Subcutaneous abdominal adipose tissue (tissue), 5 donors: ENCODE results near the gene KRTAP16-1.
A peak's percentile ranks its signal among the peaks of the same experiment; 100 is the strongest.
"Not testable (repeated sequence)": the region's sequence is repeated elsewhere in the genome, so short reads cannot be mapped to it uniquely, and the experiment has no call there.

Experiments
- H3K27ac ChIP-seq: one replicate; pipeline ENCODE4 v1.7.0; 2013; ENCODE audit warnings: low read depth, mild to moderate bottlenecking, inconsistent platforms, low read length, moderate library complexity
- H3K27me3 ChIP-seq, 5 donors: one replicate each; pipeline ENCODE4 v1.7.0; 2013; ENCODE audit warnings: low read length in 5 of 5, inconsistent platforms in 1 of 5; ENCODE audit not compliant: control insufficient read depth in 5 of 5, insufficient read depth in 4 of 5
- H3K36me3 ChIP-seq, 5 donors: one replicate each; pipeline ENCODE4 v1.7.0; 2013; ENCODE audit warnings: low read length in 5 of 5; ENCODE audit not compliant: control insufficient read depth in 5 of 5, insufficient read depth in 5 of 5
- H3K4me1 ChIP-seq, 5 donors: one replicate each; pipeline ENCODE4 v1.7.0; 2013; ENCODE audit warnings: low read length in 5 of 5, mild to moderate bottlenecking in 3 of 5, moderate library complexity in 1 of 5; ENCODE audit not compliant: control insufficient read depth in 5 of 5, insufficient read depth in 5 of 5
- H3K4me3 ChIP-seq, 5 donors: one replicate each; pipeline ENCODE4 v1.7.0; 2013; ENCODE audit warnings: low read length in 5 of 5, low read depth in 1 of 5
- H3K9ac ChIP-seq, 5 donors: one replicate each; pipeline ENCODE4 v1.7.0; 2013; ENCODE audit warnings: low read length in 5 of 5, mild to moderate bottlenecking in 4 of 5, moderate library complexity in 3 of 5
- H3K9me3 ChIP-seq, 5 donors: one replicate each; pipeline ENCODE4 v1.7.0; 2013; ENCODE audit warnings: low read length in 5 of 5; ENCODE audit not compliant: control insufficient read depth in 5 of 5
- donor health status: healthy.
- donor health status: healthy.
- donor health status: healthy.
- donor health status: healthy.
- donor health status: healthy.

Gene KRTAP16-1, protein sequence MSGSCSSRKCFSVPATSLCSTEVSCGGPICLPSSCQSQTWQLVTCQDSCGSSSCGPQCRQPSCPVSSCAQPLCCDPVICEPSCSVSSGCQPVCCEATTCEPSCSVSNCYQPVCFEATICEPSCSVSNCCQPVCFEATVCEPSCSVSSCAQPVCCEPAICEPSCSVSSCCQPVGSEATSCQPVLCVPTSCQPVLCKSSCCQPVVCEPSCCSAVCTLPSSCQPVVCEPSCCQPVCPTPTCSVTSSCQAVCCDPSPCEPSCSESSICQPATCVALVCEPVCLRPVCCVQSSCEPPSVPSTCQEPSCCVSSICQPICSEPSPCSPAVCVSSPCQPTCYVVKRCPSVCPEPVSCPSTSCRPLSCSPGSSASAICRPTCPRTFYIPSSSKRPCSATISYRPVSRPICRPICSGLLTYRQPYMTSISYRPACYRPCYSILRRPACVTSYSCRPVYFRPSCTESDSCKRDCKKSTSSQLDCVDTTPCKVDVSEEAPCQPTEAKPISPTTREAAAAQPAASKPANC

DNA sequence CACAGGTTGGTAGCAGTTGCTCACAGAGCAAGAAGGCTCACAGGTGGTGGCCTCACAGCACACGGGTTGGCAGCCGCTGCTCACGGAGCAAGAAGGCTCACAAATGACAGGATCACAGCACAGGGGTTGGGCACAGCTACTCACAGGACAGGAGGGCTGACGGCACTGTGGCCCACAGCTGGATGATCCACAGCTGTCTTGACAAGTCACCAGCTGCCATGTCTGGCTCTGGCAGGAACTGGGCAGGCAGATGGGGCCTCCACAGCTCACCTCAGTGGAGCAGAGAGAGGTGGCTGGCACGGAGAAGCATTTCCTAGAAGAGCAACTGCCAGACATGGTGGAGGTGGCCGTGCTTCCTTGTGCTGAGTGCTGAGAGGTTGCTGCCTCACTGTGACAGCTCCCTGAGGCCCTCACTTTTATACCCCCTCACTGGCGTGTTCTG lies at the start of gene KRTAP16-1:
KRTAP16-1 (minus strand) TSS at position 392 of the 442 bp plus-strand sequence; CDS start at position 336, 56 bp downstream.
- Histone ChIP-seq H3K4me1 (peaks cover 0 to 17% (median 3%) of the 10 kb centered on the region in 5 donors), H3K9ac (no peak within 1 kb of the TSS), H3K27me3 (peaks cover 6 to 20% (median 17%) of the 10 kb centered on the region in 5 donors), H3K4me3 (peak within 1 kb of the TSS in 2 of 5 donors; percentile 36 to 49), H3K36me3 (no peaks in the 10 kb centered on the region), H3K27ac (no peak within 1 kb of the TSS), H3K9me3 (no peaks in the 10 kb centered on the region)

DNA sequence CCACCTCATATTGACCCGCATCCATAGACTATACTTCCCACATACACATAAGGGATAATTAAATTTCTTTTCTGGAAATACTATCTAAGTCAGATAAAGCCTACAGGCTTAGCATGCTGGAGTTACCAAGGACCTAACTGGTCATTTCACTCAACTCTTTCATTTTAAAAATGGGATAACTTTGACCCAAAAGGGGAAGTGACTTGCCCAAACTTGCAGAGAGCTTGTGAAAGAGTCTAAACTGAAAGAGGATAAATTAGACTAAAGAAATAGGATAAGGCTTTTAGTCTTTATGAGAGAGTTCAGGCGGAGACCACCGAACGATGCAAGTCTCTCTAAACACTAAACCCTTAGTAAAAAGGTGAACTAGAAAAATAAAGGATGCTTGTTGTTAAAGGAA lies 45.4 kb upstream of the KRTAP16-1 start:
- Histone ChIP-seq H3K36me3 (no peaks in the 10 kb centered on the region), H3K4me1 (no peaks in the 10 kb centered on the region), H3K9ac (no peak overlapping the region), H3K27ac (no peak overlapping the region), H3K27me3 (peaks cover 0 to 3% (median 0%) of the 10 kb centered on the region in 5 donors), H3K4me3 (no peak overlapping the region), H3K9me3 (peaks cover 0 to 6% (median 0%) of the 10 kb centered on the region in 5 donors)

DNA sequence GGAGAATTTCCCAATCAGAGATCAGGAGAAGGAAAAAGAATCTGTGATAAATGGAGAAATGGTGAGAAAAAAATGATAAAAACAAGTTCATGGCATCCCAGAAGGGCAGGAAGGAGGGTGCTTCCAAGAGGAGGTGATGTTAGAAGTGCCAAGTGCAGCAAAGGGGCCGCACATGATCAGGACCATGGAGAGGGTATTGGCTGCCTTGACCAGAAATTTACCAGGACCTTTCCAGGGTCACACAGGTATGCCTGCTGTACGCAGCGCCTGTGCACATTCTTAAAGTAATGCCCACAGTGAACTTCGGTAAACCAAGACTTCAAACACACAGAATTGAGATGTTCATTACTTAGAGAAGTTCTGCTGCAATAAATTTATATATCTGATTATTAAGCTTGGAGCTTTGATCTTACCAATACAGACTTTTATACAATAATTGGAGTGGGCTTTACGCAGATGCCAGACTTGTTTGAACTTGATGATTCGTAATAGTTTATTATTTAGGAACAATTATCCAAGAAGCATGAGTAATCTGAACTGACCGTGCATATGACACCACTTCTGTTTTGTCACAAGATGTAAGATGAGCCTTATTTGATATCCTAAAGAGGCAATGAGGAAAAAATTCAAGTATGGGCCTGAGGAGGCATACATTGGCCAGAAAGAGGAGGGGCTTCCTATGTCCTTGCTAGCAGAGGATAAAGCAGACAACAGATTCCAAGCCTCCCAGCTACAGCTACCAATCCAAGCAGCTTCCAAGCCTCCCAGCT lies 43.7 kb upstream of the KRTAP16-1 start:
- Histone ChIP-seq H3K27me3 (peaks cover 0 to 3% (median 0%) of the 10 kb centered on the region in 5 donors), H3K9me3 (peaks cover 0 to 6% (median 0%) of the 10 kb centered on the region in 5 donors), H3K4me1 (no peaks in the 10 kb centered on the region), H3K4me3 (no peak overlapping the region), H3K36me3 (no peaks in the 10 kb centered on the region), H3K9ac (no peak overlapping the region), H3K27ac (no peak overlapping the region)

DNA sequence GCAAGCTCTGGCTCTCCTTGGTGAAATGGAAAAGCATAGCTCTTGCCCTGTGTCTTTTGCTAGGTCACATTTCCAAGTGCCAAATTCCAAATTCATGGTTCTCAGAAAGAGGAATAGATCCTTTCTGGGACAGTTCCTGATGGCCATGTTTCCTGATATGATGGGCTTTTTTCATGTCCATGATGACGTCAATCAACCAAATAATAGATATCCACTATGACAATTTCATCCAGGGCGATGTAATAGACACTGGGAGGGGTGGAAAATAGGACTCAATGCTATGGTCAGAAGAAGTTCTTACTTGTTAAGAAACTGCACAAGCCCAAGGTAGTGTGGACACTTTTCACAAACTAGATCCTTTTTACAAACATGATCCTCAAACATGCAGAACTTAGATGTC lies 42.1 kb upstream of the KRTAP16-1 start:
- peaks cover 0 to 3% (median 0%) of the 10 kb centered on the region in 5 donors for H3K9me3 ChIP-seq
- no peaks in the 10 kb centered on the region for H3K36me3 ChIP-seq
- no peaks in the 10 kb centered on the region for H3K4me1 ChIP-seq
- H3K4me3 ChIP-seq = no peak overlapping the region
- no peak overlapping the region for H3K27ac ChIP-seq
- H3K27me3 ChIP-seq = peaks cover 0 to 3% (median 0%) of the 10 kb centered on the region in 5 donors
- H3K9ac ChIP-seq = no peak overlapping the region

DNA sequence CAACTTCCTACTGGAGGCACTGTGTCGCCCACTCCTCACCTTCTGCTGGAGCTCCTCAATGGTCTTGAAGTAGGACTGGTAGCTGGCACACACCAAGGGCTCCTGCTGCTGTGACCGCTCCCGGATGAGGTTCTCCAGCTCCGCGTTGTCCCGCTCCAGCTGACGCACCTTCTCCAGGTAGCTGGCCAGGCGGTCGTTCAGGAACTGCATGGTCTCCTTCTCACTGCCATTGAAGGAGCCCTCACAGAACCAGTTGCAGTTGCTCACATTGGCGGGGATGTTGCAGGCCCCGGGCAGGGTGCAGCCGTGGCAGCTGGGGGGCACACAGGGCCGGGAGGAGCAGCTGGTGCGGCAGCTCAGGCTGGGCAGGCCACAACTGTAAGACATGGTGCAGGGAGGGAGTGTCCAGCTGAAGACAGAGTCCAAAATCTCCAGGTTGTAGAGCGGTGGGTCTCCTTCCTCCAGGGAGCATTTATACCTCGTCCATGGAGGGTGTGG lies 41.3 kb upstream of the KRTAP16-1 start, which contains the start of gene KRT33A:
KRT33A (minus strand) TSS at position 448 of the 498 bp plus-strand sequence; CDS start at position 387, 61 bp downstream.
- not testable (repeated sequence) for H3K9me3 ChIP-seq, H3K27ac ChIP-seq, H3K36me3 ChIP-seq, H3K27me3 ChIP-seq, H3K4me1 ChIP-seq, H3K4me3 ChIP-seq, H3K9ac ChIP-seq

DNA sequence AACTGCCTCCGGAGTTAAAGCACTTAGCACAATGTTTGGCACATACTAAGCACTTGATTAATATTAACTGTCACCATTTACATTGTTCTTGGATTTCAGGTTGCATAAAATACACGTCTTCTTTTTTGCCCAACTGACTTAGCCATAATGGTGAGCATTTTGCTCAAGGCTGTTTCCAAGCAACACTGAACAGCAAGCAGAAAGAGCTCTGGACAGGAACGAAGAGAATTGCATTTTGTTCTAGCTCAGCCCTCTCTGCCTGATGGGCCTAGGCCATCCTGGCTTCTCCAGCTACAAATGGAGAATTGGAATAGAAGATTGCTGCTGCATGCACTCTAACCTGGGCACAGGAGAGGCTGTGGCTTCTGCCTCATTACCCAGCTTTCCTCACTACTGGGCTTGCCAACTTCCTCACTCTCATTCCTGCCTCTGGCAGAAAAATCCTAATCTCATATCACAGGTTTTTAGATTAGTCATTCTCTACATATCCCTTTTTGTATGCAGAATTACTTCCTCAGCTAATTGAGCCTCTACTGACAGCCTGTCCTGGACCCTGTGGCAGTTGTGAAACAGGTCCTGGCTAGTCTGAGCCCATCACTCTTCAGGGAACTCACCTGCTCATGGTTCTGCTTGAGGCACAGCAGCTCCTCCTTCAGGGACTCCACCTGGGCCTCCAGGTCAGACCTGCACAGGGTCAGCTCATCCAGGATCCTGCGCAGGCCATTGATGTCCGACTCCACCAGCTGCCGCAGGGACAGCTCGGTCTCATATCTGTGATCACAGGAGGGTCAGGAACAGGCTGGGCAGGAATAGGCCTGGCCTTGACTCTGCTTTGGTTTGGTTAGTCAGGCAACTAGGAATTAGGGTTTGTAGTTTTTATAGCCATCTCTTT lies 39.0 kb upstream of the KRTAP16-1 start:
- Histone ChIP-seq H3K4me1 (no peaks in the 10 kb centered on the region), H3K27me3 (peaks cover 0 to 3% (median 0%) of the 10 kb centered on the region in 5 donors), H3K27ac (no peak overlapping the region), H3K4me3 (no peak overlapping the region), H3K36me3 (no peaks in the 10 kb centered on the region), H3K9me3 (peaks cover 0 to 3% (median 0%) of the 10 kb centered on the region in 5 donors), H3K9ac (no peak overlapping the region)

DNA sequence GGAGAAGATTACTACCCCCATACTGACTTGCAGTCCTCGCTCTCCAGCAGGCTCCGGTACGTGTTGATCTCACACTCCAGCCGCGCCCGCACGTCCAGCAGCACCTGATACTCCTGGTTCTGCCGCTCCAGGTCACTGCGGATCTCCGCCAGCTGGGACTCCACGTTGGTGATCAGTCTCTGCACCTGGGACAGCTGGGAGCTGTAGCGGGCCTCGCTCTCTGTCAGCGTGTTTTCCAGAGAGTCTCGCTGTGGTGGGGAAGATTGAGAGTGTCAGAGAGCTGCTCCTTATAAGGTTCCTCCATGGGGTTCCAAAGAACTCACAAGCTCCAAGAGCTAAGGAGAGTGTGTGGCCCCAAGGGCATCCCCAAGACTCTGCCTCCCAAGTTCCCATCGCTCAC lies 37.3 kb upstream of the KRTAP16-1 start:
- not testable (repeated sequence) for H3K9ac ChIP-seq, H3K27ac ChIP-seq, H3K27me3 ChIP-seq, H3K4me3 ChIP-seq, H3K4me1 ChIP-seq, H3K36me3 ChIP-seq
- H3K9me3 ChIP-seq = peaks cover 0 to 19% (median 12%) of the 10 kb centered on the region in 5 donors

DNA sequence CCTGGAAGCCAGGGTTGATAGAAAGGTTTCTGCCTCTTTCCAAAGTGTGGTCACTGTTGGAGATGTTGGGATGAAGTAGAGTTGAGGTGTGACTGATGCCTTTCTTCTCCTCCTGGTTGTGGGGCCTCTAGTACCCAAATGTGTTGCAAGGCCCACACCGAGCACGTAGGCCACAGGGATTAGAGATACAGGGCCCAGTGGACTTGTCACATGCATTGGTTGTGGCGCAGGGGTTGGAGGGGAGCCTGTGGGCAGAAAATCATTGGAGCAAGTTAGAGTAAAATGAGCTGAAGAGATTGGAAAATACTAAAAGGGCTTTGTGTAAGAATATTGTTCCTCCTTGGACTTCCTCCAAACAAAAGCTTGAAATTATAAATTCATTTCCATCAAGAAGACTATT lies 36.9 kb upstream of the KRTAP16-1 start:
- Histone ChIP-seq H3K27ac (no peak overlapping the region), H3K4me3 (no peak overlapping the region), H3K4me1 (no peaks in the 10 kb centered on the region), H3K36me3 (no peaks in the 10 kb centered on the region), H3K27me3 (no peaks in the 10 kb centered on the region), H3K9ac (no peak overlapping the region), H3K9me3 (peaks cover 0 to 20% (median 12%) of the 10 kb centered on the region in 5 donors)

DNA sequence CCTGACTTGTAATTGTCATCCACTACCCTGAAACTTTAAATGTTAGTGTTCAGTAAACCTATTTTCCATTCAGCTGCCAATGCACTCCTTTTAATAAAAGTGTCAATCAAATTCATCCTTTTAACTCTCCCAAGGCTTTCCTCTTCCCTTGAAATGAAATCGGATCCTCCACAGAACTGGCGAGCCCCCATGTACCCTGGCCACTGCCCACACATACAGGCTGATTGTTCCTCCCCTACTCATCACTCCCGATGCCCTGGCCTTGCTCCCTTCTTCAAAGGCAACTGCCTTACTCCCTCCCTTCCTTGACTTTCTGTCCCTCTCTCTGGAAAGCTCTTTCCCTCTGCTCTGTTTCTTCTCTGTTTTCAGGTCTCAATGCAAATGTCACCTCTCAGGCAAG lies 33.9 kb upstream of the KRTAP16-1 start:
- H3K36me3 ChIP-seq = no peaks in the 10 kb centered on the region
- peaks cover 0 to 22% (median 12%) of the 10 kb centered on the region in 5 donors for H3K9me3 ChIP-seq
- peaks cover 0 to 2% (median 0%) of the 10 kb centered on the region in 5 donors for H3K27me3 ChIP-seq
- H3K4me3 ChIP-seq = no peak overlapping the region
- no peak overlapping the region for H3K27ac ChIP-seq
- H3K9ac ChIP-seq = no peak overlapping the region
- peaks cover 0 to 18% (median 4%) of the 10 kb centered on the region in 5 donors for H3K4me1 ChIP-seq
